ENCODE data around the gene ASPG.

DNA sequence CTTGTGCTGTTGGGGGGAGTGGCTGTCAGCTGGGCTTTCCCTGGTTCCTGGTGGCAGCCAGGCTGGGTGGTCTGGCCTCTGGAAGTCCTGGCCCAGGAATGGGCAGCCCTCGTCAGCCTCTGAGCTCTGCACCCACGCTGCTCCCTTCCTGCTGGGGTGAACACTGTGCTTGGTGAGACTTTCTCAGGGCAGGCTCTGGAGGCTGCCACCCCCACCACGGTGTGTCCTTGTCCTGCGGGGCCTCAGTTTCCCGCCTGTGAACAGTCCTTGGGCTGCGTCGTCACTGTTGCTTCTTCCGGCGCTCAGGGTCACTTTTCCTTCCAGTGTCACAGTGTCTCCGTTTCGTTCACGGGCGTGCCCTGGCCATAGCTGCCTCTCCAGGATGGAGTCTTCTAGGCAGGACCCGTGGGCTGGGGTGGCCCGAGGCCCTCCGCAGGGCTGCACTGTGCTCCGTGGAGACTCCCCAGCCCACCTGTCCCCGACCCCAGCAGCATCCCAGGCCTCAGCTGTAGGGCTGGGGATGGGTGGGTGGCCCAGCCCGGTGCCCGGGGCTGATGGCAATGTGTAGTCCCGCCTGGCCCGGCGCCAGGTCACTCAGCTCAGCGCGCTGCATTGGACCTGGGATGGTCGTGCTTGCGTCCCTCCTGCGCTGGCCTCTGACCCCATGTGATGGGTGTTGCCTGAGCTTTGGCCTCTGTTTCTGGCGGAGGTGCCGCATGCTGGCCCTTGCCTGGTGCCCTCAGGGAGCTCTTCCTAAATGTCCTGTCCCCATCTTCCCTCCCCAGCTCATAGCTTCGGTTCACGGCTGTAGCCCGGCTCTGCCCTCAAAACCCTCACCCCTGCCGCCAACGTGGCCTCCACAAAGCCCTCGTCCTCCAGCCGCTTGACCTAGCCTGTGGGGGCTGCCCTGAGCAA, 59.7 kb downstream of the ASPG start:
- TF ChIP-seq POLR2A (IDR thresholded peaks at IDR 0.05): no peak
- TF ChIP-seq, protein P1, sequence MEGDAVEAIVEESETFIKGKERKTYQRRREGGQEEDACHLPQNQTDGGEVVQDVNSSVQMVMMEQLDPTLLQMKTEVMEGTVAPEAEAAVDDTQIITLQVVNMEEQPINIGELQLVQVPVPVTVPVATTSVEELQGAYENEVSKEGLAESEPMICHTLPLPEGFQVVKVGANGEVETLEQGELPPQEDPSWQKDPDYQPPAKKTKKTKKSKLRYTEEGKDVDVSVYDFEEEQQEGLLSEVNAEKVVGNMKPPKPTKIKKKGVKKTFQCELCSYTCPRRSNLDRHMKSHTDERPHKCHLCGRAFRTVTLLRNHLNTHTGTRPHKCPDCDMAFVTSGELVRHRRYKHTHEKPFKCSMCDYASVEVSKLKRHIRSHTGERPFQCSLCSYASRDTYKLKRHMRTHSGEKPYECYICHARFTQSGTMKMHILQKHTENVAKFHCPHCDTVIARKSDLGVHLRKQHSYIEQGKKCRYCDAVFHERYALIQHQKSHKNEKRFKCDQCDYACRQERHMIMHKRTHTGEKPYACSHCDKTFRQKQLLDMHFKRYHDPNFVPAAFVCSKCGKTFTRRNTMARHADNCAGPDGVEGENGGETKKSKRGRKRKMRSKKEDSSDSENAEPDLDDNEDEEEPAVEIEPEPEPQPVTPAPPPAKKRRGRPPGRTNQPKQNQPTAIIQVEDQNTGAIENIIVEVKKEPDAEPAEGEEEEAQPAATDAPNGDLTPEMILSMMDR (IDR thresholded peaks at IDR 0.05): no peak

Measured in esophagus squamous epithelium (tissue), 4 donors.